ENCODE measurements around the gene RIMS4.

The RIMS4 gene

DNA sequence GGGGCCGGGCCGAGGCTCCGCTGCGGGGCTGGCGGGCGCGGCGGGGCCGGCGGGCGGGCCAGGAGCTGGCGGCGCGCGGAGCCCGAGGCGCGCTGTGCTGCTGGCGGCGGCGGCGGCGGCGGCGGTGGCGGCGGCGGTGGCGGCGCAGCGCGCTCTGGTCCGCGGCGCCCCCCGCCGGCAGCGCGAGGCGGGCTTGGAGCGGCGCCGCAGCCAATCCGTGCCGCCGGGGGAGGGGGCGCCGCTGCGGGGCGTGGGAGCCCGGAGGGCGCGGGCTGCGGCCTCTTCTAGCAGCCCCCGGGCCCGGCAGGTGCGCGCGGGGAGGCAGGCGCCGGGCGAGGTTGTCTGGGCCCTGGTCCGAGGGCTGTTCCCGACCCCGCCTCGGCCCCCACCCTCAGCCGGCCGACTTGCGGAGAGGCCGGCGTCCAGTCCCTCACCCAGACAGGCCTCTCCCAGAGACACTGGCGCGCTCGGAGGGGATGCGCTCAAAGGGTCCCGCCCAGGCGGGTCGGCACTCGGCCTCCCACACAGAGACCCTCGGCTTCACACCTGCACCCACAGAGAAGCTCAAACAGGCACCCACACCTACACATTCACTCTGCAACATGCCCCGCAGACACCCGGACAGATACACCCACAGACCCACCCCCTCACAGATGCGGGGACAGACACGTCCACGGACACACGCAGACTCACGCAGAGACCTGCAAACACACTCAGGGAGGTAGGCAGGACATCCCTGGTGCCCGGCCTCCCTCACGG, at the start of gene RIMS4:
TSS of gene RIMS4 (minus strand) at position 156 of the 759 bp plus-strand sequence. CDS start 275 bp downstream, outside the sequence.
- DNase-seq, result peak; percentile 12

- no peak for DNase-seq
Measured at GRCh38 chr20:44858606-44859360, 48.4 kb upstream of the RIMS4 start.

- no peak for DNase-seq
Measured at GRCh38 chr20:44856856-44857448, 46.6 kb upstream of the RIMS4 start.

GRCh38 chr20:44856442-44856841, 46.1 kb upstream of the RIMS4 start:
- no peak for DNase-seq

GRCh38 chr20:44851545-44851944, 41.2 kb upstream of the RIMS4 start:
- no peak for DNase-seq

GRCh38 chr20:44850837-44851236, 40.5 kb upstream of the RIMS4 start:
- no peak for DNase-seq

DNA sequence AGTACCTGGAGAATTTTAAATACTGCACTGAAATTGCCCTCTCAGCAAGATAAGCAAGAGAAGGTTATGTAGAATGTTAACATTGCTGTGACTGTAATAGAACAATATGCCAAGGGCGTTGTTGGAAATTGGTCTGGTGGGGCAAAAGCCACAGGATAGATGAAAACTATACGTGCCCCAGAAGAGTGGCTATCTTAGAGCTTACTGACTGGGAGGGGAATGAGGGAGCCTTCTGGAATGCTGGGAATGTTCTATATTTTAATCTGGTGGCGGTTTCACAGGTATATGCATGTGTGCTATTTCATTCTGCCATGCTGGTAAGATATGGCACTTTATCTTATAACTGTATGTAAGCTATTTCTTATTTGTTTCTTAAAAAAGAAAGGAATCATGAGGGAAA, 39.9 kb upstream of the RIMS4 start:
- no peak for DNase-seq

DNA sequence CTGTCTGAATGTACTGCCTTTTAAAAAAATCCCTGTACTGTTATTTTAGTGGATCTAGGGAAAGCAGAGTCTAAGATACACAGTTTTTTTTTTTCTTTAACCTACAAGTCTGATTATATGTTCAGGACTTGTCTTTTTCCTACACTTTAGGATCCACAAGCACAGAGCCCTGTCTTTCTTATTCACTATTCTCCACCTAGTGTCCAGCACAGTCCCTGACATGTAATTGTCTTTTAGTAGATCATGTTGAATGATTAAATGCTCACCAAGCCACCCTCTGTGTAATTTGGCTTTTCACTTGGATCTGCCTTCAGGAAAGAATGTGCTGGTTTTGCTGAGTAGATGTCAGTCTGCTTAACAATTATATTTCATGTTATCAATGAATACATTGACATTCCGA, 39.4 kb upstream of the RIMS4 start:
- DNase-seq, result no peak

DNA sequence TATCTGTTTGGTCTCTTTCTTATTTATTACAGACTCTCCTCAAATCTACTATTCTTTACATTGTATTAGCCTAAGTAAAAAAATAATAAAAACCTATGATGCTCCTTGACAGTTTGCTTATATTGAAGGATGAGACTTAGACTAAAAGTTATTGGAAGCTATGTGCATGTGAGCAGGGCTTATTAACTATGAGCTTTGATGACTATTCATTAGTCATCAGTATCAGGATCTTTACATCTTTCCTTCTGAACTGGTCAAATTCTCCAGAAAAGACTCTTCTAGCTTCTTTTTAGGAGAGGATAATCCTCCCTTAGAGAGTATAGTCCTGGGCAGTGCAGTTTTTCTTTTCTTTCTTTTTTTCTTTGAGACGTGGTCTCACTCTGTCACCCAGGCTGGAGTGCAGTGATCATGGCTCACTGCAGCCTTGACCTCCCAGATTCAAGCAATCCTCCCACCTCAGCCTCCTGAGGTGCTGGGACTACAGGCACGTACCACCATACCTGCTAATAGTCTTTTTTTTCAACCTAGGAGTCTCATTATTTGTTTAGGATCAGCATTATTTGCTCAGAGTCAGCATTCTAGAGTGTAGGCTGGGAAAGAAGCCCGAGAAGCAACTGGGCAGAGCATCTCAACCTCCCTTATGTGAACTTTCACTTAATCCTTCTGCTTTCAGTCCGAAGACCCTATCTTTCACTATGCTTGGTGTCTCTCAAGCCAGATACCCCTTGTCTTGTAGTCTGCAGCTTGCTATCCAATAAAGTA, 38.1 kb upstream of the RIMS4 start:
- DNase-seq, result no peak

DNA sequence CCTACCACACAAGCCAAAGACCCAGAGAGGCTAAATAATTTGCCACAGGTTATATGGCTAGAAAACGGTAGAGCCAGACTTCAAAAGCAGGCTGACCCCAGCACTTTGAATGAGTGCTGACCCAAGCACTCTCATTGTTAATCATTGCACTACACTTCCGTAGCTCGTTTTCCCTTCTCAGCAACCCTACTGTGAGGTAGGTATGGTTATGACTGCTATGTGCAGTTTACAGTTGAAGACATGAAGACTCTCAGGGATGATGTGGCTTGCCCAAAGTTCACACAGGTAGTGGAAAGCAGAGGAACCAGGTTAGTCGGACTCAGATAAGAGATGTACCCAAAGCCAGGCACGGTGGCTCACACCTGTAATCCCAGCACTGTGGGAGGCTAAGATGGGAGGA, 33.5 kb upstream of the RIMS4 start:
- no peak for DNase-seq

DNA sequence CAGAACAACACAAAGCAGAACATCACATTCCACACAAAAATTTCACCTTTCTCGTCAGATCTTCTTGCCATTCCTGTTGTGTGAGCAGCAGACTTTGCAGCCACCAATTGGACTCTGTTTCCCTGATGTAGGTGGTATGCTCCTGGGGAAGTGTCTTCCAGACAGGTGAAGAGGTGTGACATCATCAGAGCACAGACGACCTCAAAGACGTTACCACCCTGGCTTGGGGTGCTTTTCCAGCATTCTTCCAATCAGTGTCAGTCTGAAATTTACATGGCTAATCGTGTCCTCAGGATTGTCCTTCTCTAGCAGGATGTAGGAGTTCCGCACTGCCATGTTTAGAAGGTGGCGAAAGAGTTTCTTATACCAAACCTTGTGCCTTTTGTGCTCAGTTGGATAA, 31.6 kb upstream of the RIMS4 start:
- DNase-seq, result no peak

DNA sequence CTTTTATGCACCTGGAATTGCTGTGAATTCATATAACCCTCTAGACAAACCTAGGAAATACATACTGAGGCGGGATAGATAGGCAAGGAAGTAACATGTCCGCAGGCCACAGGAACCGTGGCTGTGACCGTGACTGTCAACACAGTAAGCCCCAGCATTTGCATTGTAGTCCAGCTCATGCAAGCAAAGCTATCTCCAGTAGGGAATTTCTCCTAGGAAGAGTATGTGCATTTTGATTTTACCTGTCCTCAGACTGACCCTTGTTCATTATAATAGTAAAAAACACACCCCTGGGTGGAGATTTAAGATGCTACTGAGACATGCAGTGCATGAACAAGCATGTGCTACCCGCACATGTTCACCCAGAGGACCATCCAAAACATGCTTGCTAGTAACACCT, 30.5 kb upstream of the RIMS4 start:
- no peak for DNase-seq

GRCh38 chr20:44839481-44839880, 29.1 kb upstream of the RIMS4 start:
- no peak for DNase-seq

GRCh38 chr20:44838521-44838920, 28.2 kb upstream of the RIMS4 start:
- no peak for DNase-seq

DNA sequence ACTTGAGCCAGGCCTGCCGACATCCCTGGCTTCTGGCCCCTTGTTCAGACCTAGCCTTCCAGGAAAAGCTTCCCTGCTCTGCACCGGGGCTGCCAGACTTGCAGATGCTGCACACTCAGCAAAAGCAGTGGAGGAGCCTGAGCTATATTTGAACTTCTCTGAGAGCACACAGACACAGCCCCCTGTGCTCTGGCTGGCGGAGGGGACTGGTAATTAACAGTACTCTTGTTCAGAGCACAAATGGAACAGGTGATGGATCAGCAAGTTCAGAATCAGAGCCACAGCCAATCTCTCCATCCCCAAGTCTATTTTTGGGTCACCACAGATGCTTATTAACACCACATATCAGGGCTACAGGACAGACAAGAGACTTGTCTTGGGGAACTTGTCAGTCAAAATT, 27.6 kb upstream of the RIMS4 start:
- DNase-seq, result no peak

GRCh38 chr20:44836601-44837120, 26.3 kb upstream of the RIMS4 start:
- DNase-seq, result no peak

DNA sequence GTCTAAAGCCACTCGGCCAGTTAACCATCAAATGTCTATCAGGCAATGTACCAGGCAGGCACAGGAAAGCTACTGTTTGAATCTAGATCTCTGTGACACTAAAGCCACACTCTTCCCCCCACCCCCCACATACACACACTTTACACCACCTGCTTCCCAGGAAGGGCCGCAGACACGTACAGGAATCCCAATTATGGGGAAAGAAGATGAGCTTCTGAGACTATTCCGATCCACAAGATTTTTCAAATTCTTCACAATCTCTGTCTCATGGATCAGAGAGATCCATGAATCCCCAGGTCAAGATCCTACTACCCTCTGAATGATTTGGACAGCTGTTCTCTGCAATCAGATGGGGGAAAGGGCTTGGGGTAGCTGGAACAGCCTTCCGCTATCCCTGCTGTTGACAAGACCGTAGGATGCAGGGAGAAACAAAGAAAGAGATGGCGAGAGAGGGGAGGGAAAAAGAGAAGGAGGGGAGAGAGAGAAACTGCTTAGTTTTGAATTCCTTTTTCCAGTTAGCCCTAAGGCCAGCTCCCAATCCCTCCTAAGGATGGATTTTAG, 25.4 kb upstream of the RIMS4 start:
- DNase-seq, result no peak

GRCh38 chr20:44835116-44835515, 24.8 kb upstream of the RIMS4 start:
- no peak for DNase-seq

DNA sequence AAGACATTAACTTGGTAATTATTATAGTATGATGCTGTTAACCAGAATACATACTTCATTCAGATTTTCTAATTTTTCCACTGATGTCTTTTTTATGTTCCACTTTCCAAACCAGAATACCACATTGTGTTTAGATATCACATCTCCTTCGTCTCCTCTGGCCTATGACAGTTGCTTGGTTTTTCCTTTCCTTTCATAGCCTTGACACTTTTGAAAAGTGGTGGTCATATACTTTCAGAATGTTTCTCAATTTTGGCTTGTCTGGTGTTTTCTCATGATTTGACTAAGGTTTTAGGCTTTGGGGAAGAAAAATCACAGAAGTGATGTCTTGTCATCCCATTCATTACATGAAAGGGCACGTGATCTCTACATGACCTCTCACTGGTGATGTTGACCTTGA, 24.3 kb upstream of the RIMS4 start:
- DNase-seq, result no peak

- DNase-seq, result no peak
Measured at GRCh38 chr20:44833437-44833836, 23.1 kb upstream of the RIMS4 start.

- no peak for DNase-seq
Measured at GRCh38 chr20:44832724-44833123, 22.4 kb upstream of the RIMS4 start.

GRCh38 chr20:44830995-44831394, 20.6 kb upstream of the RIMS4 start:
- DNase-seq, result no peak

- no peak for DNase-seq
Measured at GRCh38 chr20:44830523-44830922, 20.2 kb upstream of the RIMS4 start.
